Type B pancreatic cell (in vitro differentiated cells): ENCODE data around the gene ARHGEF10L. TPM values are rescaled to one million over a fixed set of nuclear protein-coding genes. Genes with fewer than 3 reads are reported as not detected.

Experiments
- DNase-seq: peaks from one replicate; pipeline ENCODE4 v3.0.0; 2021; ENCODE audit warnings: mixed read lengths; ENCODE audit not compliant: unreplicated experiment; ENCODE audit errors: extremely low spot score
- H3K27ac Mint-ChIP-seq: 2 replicates; pipeline ENCODE4 v1.8.0; 2021; ENCODE audit warnings: mild to moderate bottlenecking, mixed read lengths
- H3K27me3 Mint-ChIP-seq: 2 replicates; pipeline ENCODE4 v1.8.0; 2021; ENCODE audit warnings: mixed read lengths
- H3K36me3 Mint-ChIP-seq: 2 replicates; pipeline ENCODE4 v1.8.0; 2021; ENCODE audit warnings: mixed read lengths
- H3K4me1 Mint-ChIP-seq: one replicate; pipeline ENCODE4 v1.8.0; 2021; ENCODE audit warnings: mixed read lengths; ENCODE audit not compliant: unreplicated experiment
- H3K4me3 Mint-ChIP-seq: 2 replicates; pipeline ENCODE4 v1.8.0; 2021; ENCODE audit warnings: mild to moderate bottlenecking, mixed read lengths
- H3K9me3 Mint-ChIP-seq: 2 replicates; pipeline ENCODE4 v1.8.0; 2021; ENCODE audit warnings: mixed read lengths
- total RNA-seq: library from RNA; stranded (reverse); gene quantifications from 2 replicates; pipeline ENCODE4 v1.2.1, GENCODE V29; 2021; ENCODE audit warnings: low replicate concordance
- TF ChIP-seq, protein P1 (sequence below): fragments of 200-600 bp; sonication (generic); conservative IDR thresholded peaks from 2 replicates; pipeline ENCODE4 v1.5.0; 2021; ENCODE audit warnings: antibody characterized with exemption, mild to moderate bottlenecking

Gene ARHGEF10L
- total RNA-seq, 1 donor from 2014 or later, result 36.0 TPM

GRCh38 chr1:17561561-17561985 lies 22.1 kb downstream of the ARHGEF10L start:
- H3K36me3 Mint-ChIP-seq, result peaks cover 5% of the 10 kb centered on the region
- no peak overlapping the region for H3K4me3 Mint-ChIP-seq
- H3K27ac Mint-ChIP-seq, result no peak overlapping the region

GRCh38 chr1:17562375-17562774 lies 22.9 kb downstream of the ARHGEF10L start:
- no peaks in the 10 kb centered on the region for H3K9me3 Mint-ChIP-seq
- H3K27ac Mint-ChIP-seq, result peak overlapping the region; percentile 56
- no peak for DNase-seq
- TF ChIP-seq, protein P1, sequence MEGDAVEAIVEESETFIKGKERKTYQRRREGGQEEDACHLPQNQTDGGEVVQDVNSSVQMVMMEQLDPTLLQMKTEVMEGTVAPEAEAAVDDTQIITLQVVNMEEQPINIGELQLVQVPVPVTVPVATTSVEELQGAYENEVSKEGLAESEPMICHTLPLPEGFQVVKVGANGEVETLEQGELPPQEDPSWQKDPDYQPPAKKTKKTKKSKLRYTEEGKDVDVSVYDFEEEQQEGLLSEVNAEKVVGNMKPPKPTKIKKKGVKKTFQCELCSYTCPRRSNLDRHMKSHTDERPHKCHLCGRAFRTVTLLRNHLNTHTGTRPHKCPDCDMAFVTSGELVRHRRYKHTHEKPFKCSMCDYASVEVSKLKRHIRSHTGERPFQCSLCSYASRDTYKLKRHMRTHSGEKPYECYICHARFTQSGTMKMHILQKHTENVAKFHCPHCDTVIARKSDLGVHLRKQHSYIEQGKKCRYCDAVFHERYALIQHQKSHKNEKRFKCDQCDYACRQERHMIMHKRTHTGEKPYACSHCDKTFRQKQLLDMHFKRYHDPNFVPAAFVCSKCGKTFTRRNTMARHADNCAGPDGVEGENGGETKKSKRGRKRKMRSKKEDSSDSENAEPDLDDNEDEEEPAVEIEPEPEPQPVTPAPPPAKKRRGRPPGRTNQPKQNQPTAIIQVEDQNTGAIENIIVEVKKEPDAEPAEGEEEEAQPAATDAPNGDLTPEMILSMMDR, result no peak
- peaks cover 5% of the 10 kb centered on the region for H3K36me3 Mint-ChIP-seq
- H3K27me3 Mint-ChIP-seq, result no peaks in the 10 kb centered on the region
- peaks cover 33% of the 10 kb centered on the region for H3K4me1 Mint-ChIP-seq
- H3K4me3 Mint-ChIP-seq, result no peak overlapping the region

More at GRCh38 chr1:17561561-17561985, 22.1 kb downstream of the ARHGEF10L start:
- H3K27me3 Mint-ChIP-seq, result no peaks in the 10 kb centered on the region
- peaks cover 33% of the 10 kb centered on the region for H3K4me1 Mint-ChIP-seq
- no peaks in the 10 kb centered on the region for H3K9me3 Mint-ChIP-seq
- no peak for DNase-seq
- TF ChIP-seq, protein P1, result no peak

DNA sequence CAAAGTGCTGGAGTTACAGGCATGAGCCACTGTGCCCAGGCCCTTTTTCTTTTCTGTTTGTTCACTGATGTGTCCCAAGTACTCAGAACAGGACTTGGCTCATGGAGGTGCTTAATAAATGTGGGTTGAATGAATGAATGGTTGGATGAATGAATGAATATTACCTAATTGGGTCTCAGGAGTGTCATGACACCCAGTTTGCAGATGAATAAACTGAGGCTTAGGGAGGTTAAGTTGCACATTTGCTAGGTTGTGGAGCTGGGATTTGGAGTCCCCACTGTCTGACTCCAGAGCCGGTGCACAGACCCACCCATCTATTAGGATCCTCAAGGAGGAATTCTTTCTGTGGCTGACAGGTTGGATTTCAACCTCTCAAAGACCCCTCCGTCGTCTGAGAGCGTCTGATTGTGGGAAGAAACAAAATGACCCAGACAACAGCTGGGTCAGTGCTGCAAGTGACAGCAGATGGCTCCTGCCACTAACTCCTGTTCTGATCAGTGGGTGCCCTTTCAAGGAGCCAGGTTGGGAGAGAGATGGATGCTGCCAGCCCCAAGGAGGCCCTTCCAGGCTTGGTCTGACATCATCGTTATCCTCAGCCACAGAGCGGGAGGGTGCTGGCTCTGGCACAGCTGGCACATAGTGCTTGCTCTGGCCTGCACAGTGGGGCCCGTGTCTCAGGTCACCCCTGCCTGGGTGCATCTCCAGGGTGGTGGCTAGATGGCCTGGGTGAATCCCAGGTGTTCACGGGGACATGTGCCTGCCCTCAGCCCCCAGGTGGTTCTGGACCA lies 24.2 kb downstream of the ARHGEF10L start:
- Mint-ChIP-seq H3K9me3 (no peaks in the 10 kb centered on the region), H3K4me3 (no peak overlapping the region), H3K27me3 (no peaks in the 10 kb centered on the region), H3K4me1 (peaks cover 33% of the 10 kb centered on the region), H3K27ac (no peak overlapping the region), H3K36me3 (no peaks in the 10 kb centered on the region)
- DNase-seq, result no peak
- TF ChIP-seq, protein P1, result no peak

DNA sequence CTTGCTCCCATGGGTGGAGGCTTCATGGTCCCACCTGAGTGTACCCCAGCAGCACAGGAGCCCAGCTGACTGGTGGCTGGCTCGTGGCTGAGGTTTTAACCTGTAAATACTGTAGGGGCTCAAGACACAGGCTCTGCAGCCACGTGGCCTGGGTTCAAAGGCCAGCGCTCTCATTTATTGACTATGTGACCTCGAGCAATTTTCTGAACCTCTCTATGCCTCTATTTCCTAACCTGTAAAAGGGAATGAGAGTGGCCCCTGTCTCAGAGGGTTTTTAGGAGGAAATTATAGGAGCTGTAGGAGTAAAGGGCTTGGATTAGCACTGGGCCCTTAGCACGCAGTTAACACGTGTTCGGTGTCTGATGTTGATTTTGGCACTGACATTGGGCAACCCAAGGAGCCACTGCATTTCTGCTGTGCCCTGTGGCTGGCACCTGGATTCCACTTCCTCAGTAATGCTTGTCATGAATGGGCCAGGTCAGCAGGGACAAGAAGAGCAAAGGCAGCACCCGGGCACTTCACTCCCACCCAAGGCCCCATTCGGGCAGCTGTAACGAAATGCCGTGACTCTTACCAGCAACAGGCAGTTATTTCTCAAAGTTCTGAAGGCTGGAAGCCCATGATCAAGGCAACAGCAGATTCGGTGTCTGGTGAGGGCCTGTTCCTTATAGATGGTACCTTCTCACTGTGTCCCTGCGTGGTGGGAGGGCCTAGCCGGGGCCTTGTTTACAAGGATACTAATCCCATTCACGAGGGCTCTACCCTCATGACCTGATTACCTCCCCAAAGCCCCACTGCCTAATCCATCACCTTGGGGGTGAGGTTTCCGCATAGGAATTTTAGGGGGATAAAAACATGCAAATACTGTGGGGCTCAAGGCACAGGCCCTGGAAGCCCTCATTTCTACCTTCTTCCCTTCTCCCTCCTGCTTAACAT lies 25.2 kb downstream of the ARHGEF10L start:
- no peak for DNase-seq
- Mint-ChIP-seq H3K36me3 (no peaks in the 10 kb centered on the region), H3K27me3 (no peaks in the 10 kb centered on the region), H3K9me3 (no peaks in the 10 kb centered on the region), H3K4me1 (peaks cover 31% of the 10 kb centered on the region), H3K4me3 (peak overlapping the region; percentile 20), H3K27ac (no peak overlapping the region)
- TF ChIP-seq, protein P1, result no peak

DNA sequence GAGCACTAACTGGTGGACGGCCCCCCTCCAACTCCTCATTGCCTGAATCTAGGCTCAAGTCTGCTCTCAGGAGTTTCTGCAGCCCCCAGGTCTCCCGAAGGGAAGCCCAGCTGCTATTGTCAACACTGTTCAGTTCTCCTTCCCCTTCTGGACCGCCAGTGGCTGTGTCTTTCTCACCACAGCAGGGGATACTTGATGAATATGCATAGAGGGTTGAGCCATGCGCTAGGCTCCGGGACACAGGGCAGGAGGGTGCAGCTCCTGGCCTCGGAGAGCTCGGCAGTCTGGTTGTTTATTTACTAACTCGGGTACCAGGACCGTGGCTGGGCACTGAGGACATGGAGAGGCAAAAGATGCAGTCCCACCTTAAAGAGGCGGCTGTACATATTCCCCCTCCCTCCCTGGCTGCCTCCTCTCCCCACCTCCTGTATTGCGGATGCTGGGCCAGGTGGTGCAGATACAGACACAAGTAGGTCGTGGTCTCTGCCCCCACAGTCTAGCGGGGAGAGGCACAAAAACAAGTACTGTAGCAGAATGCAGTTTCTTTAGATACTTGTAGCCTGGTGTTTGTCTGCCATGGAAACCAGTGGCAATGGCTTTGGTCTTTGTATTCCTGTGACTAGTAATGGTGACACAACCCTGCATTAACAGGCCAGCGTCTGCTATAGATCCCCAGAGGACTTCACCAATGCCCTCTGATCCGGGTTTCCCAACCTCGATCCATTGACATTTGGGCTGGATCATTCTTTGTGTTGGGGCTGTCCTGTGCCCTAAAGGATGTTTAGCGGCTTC lies 26.2 kb downstream of the ARHGEF10L start:
- Mint-ChIP-seq H3K4me3 (peak overlapping the region; percentile 20), H3K9me3 (no peaks in the 10 kb centered on the region), H3K27me3 (no peaks in the 10 kb centered on the region), H3K36me3 (no peaks in the 10 kb centered on the region), H3K27ac (no peak overlapping the region), H3K4me1 (peaks cover 38% of the 10 kb centered on the region)
- DNase-seq, result no peak
- TF ChIP-seq, protein P1, result no peak
